Esophagus squamous epithelium (tissue), 4 donors: ENCODE measurements around the gene ANO6.

Source experiments
- POLR2A ChIP-seq, 4 donors: fragments of 450-650 bp; IDR thresholded peaks; one replicate each; pipeline ENCODE4 v1.6.1; 2017; ENCODE audit warnings: antibody characterized with exemption in 4 of 4, mild to moderate bottlenecking in 4 of 4, moderate library complexity in 3 of 4
- TF ChIP-seq, protein P1 (sequence below), 6 experiments: fragments of 450-650 bp in 4 of 6; fragments of 200-600 bp in 2 of 6; sonication (generic) in 2 of 6; IDR thresholded peaks; one replicate each; pipeline ENCODE4 v1.5.1; 2016 to 2019; ENCODE audit warnings: antibody characterized with exemption in 6 of 6, mild to moderate bottlenecking in 4 of 6, moderate library complexity in 4 of 6

DNA sequence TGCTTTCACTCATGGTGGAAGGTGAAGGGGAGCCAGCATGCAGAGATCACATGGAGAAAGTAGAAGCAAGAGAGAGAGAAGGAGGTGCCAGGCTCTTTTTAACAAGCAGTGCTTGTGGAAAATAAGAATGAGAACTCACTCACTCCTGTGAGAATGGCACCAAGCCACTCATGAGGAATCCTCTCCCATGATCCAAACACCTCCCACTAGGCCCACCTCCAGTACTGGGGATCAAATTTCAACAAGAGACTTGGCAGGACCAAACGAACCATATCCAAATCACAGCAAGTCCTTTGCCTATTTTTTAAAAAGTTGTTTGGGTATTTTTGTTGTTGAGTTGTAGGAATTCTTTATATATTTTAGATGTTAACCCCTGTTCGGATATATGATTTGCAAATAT lies 267.7 kb downstream of the ANO6 start:
- TF ChIP-seq, protein P1, sequence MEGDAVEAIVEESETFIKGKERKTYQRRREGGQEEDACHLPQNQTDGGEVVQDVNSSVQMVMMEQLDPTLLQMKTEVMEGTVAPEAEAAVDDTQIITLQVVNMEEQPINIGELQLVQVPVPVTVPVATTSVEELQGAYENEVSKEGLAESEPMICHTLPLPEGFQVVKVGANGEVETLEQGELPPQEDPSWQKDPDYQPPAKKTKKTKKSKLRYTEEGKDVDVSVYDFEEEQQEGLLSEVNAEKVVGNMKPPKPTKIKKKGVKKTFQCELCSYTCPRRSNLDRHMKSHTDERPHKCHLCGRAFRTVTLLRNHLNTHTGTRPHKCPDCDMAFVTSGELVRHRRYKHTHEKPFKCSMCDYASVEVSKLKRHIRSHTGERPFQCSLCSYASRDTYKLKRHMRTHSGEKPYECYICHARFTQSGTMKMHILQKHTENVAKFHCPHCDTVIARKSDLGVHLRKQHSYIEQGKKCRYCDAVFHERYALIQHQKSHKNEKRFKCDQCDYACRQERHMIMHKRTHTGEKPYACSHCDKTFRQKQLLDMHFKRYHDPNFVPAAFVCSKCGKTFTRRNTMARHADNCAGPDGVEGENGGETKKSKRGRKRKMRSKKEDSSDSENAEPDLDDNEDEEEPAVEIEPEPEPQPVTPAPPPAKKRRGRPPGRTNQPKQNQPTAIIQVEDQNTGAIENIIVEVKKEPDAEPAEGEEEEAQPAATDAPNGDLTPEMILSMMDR (IDR thresholded peaks at IDR 0.05), result no peak
- no peak for TF ChIP-seq POLR2A (IDR thresholded peaks at IDR 0.05)
